HepG2 (cell line): ENCODE results near the gene MYOZ3. TPM values are rescaled to one million over a fixed set of nuclear protein-coding genes. Genes with fewer than 3 reads are reported as not detected.

Source experiments
- ARID4A ChIP-seq: sonication (generic); formaldehyde crosslinking; IDR thresholded peaks from 2 replicates; pipeline ENCODE4 v1.5.0; 2020; ENCODE audit warnings: mild to moderate bottlenecking, missing genetic modification reagents, borderline replicate concordance
- CERS6 ChIP-seq: sonication (generic); formaldehyde crosslinking; IDR thresholded peaks from 2 replicates; pipeline ENCODE4 v1.5.0; 2020; ENCODE audit warnings: missing genetic modification reagents
- GFI1 ChIP-seq: sonication (generic); formaldehyde crosslinking; IDR thresholded peaks from 2 replicates; pipeline ENCODE4 v1.5.0; 2020; ENCODE audit warnings: missing genetic modification reagents, mild to moderate bottlenecking, borderline replicate concordance
- HMGA1 ChIP-seq: sonication (generic); formaldehyde crosslinking; conservative IDR thresholded peaks from 2 replicates; pipeline ENCODE4 v1.4.0; 2020; ENCODE audit warnings: missing genetic modification reagents
- HOXA5 ChIP-seq: sonication (generic); formaldehyde crosslinking; IDR thresholded peaks from 2 replicates; pipeline ENCODE4 v1.4.0; 2020; ENCODE audit warnings: missing genetic modification reagents
- KDM2A ChIP-seq: sonication (generic); formaldehyde crosslinking; IDR thresholded peaks from 2 replicates; pipeline ENCODE4 v1.4.0; 2020; ENCODE audit warnings: low read depth, missing genetic modification reagents, borderline replicate concordance
- NFYB ChIP-seq: sonication (generic); formaldehyde crosslinking; IDR thresholded peaks from 2 replicates; pipeline ENCODE4 v1.4.0; 2020; ENCODE audit warnings: missing genetic modification reagents
- RFX1 ChIP-seq: fragments of 450-650 bp; IDR thresholded peaks from 2 replicates; pipeline ENCODE4 v1.6.1; 2017
- ZBTB38 ChIP-seq: sonication (generic); formaldehyde crosslinking; IDR thresholded peaks from 2 replicates; pipeline ENCODE4 v1.5.1; 2020; ENCODE audit warnings: mild to moderate bottlenecking, missing genetic modification reagents
- ZMYM4 ChIP-seq: sonication (generic); formaldehyde crosslinking; IDR thresholded peaks from 2 replicates; pipeline ENCODE4 v1.8.1; 2023; ENCODE audit warnings: mild to moderate bottlenecking, missing genetic modification reagents
- ZNF503 ChIP-seq: sonication (generic); formaldehyde crosslinking; IDR thresholded peaks from 2 replicates; pipeline ENCODE4 v1.4.0; 2020; ENCODE audit warnings: missing genetic modification reagents
- polyA plus RNA-seq, 8 experiments: library from polyadenylated mRNA; depleted of rRNA in 3 of 8; stranded (reverse) in 7 of 8; unstranded in 1 of 8; fragments of >200 nt; fragmentation: Illumina TruSeq in 4 of 8; extraction: Trizol in 4 of 8; gene quantifications; 2 replicates each; pipeline versions ENCODE4 v1.2.1 to v1.2.3, GENCODE V29; 2011 to 2016; ENCODE audit warnings: low read depth in 4 of 8, missing spikeins in 1 of 8, mixed read lengths in 1 of 8; ENCODE audit not compliant: insufficient read depth in 1 of 8
- total RNA-seq, 5 experiments: library from RNA; depleted of rRNA; stranded (reverse); fragments of >200 nt; fragmentation: Illumina TruSeq; extraction: Trizol; gene quantifications; 2 replicates each; pipeline ENCODE4 v1.2.3, GENCODE V29; 2016; ENCODE audit warnings: low read depth in 1 of 5
- TF ChIP-seq, protein P1 (sequence below): sonication (generic); formaldehyde crosslinking; IDR thresholded peaks from 2 replicates; pipeline ENCODE4 v1.5.0; 2020; ENCODE audit warnings: missing genetic modification reagents
- TF ChIP-seq, protein P2 (sequence below): sonication (generic); formaldehyde crosslinking; IDR thresholded peaks from 2 replicates; pipeline ENCODE4 v1.4.0; 2020; ENCODE audit warnings: mild to moderate bottlenecking, missing genetic modification reagents, borderline replicate concordance

MYOZ3 gene
- total and polyA plus RNA-seq, 2 of the 13 experiments (the other 11 are each of a cell fraction or from before 2014, with no cell fraction given), result 0.05 TPM; not detected in 1

GRCh38 chr5:150700594-150701377 lies 39.7 kb downstream of the MYOZ3 start, which contains the start of gene RBM22 (continued):
- TF ChIP-seq, protein P1, sequence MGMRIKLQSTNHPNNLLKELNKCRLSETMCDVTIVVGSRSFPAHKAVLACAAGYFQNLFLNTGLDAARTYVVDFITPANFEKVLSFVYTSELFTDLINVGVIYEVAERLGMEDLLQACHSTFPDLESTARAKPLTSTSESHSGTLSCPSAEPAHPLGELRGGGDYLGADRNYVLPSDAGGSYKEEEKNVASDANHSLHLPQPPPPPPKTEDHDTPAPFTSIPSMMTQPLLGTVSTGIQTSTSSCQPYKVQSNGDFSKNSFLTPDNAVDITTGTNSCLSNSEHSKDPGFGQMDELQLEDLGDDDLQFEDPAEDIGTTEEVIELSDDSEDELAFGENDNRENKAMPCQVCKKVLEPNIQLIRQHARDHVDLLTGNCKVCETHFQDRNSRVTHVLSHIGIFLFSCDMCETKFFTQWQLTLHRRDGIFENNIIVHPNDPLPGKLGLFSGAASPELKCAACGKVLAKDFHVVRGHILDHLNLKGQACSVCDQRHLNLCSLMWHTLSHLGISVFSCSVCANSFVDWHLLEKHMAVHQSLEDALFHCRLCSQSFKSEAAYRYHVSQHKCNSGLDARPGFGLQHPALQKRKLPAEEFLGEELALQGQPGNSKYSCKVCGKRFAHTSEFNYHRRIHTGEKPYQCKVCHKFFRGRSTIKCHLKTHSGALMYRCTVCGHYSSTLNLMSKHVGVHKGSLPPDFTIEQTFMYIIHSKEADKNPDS (CRISPR knock-in tag), result no peak
- peak; percentile 27; the same call in 1 of the 2 replicates for TF ChIP-seq ZNF503
- peak; percentile 39; the same call in 1 of the 2 replicates for TF ChIP-seq NFYB (CRISPR knock-in tag)
- TF ChIP-seq ARID4A, result peak; percentile 82
- TF ChIP-seq, protein P2, sequence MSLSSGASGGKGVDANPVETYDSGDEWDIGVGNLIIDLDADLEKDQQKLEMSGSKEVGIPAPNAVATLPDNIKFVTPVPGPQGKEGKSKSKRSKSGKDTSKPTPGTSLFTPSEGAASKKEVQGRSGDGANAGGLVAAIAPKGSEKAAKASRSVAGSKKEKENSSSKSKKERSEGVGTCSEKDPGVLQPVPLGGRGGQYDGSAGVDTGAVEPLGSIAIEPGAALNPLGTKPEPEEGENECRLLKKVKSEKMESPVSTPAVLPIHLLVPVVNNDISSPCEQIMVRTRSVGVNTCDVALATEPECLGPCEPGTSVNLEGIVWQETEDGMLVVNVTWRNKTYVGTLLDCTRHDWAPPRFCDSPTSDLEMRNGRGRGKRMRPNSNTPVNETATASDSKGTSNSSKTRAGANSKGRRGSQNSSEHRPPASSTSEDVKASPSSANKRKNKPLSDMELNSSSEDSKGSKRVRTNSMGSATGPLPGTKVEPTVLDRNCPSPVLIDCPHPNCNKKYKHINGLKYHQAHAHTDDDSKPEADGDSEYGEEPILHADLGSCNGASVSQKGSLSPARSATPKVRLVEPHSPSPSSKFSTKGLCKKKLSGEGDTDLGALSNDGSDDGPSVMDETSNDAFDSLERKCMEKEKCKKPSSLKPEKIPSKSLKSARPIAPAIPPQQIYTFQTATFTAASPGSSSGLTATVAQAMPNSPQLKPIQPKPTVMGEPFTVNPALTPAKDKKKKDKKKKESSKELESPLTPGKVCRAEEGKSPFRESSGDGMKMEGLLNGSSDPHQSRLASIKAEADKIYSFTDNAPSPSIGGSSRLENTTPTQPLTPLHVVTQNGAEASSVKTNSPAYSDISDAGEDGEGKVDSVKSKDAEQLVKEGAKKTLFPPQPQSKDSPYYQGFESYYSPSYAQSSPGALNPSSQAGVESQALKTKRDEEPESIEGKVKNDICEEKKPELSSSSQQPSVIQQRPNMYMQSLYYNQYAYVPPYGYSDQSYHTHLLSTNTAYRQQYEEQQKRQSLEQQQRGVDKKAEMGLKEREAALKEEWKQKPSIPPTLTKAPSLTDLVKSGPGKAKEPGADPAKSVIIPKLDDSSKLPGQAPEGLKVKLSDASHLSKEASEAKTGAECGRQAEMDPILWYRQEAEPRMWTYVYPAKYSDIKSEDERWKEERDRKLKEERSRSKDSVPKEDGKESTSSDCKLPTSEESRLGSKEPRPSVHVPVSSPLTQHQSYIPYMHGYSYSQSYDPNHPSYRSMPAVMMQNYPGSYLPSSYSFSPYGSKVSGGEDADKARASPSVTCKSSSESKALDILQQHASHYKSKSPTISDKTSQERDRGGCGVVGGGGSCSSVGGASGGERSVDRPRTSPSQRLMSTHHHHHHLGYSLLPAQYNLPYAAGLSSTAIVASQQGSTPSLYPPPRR (CRISPR knock-in tag), result 0 out of 2 replicates have a peak, but pooled peaks have one; percentile 22
- no peak for TF ChIP-seq RFX1
- TF ChIP-seq ZMYM4 (CRISPR knock-in tag), result peak; percentile 88
- no peak for TF ChIP-seq HMGA1 (CRISPR knock-in tag)
- TF ChIP-seq KDM2A (CRISPR knock-in tag), result peak; percentile 94
- TF ChIP-seq CERS6 (CRISPR knock-in tag), result no peak
- TF ChIP-seq GFI1 (CRISPR knock-in tag), result 0 out of 2 replicates have a peak, but pooled peaks have one; percentile 14
- peak; percentile 63; the same call in 1 of the 2 replicates for TF ChIP-seq ZBTB38
- TF ChIP-seq HOXA5 (CRISPR knock-in tag), result 0 out of 2 replicates have a peak, but pooled peaks have one; percentile 57
